Spinal cord (tissue), 10 donors: ENCODE results near the gene FTCDNL1. TPM values are rescaled to one million over a fixed set of nuclear protein-coding genes. Genes with fewer than 3 reads are reported as not detected.

Experiments
- DNase-seq, 6 donors: peaks; one replicate each; pipeline versions ENCODE4 v3.0.0 to v3.0.0-alpha.2; 2013 to 2015; ENCODE audit warnings: low spot score in 6 of 6, low read depth in 4 of 6
- H3K27ac ChIP-seq: one replicate; pipeline ENCODE4 v1.5.1; 2013; ENCODE audit warnings: low read depth, low read length, control low read depth
- H3K27me3 ChIP-seq: one replicate; pipeline ENCODE4 v1.6.1; 2013; ENCODE audit warnings: low read length; ENCODE audit not compliant: control insufficient read depth, insufficient read depth
- H3K36me3 ChIP-seq: one replicate; pipeline ENCODE4 v1.6.1; 2013; ENCODE audit warnings: low read length; ENCODE audit not compliant: control insufficient read depth, insufficient read depth
- H3K4me1 ChIP-seq: one replicate; pipeline ENCODE4 v1.6.1; 2013; ENCODE audit warnings: low read length; ENCODE audit not compliant: control insufficient read depth, insufficient read depth
- H3K4me3 ChIP-seq: one replicate; pipeline ENCODE4 v1.5.1; 2013; ENCODE audit warnings: low read depth, low read length, control low read depth
- H3K9me3 ChIP-seq: one replicate; pipeline ENCODE4 v1.6.1; 2013; ENCODE audit warnings: low read length; ENCODE audit not compliant: control insufficient read depth, insufficient read depth
- WGBS: methylation state at CpG from one replicate; pipeline ENCODE4 v1.1.5; 2013; ENCODE audit warnings: missing lambda C conversion rate; ENCODE audit not compliant: insufficient coverage; 5-methylcytosine and 5-hydroxymethylcytosine counted together
- polyA plus RNA-seq, 2 donors: library from polyadenylated mRNA; unstranded; fragments of 120-200 nt; gene quantifications; one replicate each; pipeline ENCODE4 v1.2.1, GENCODE V29; 2013; ENCODE audit not compliant: insufficient read length in 2 of 2
- total RNA-seq, 2 donors: library from RNA; depleted of rRNA in 1 of 2; stranded (reverse); fragments of 120-200 nt in 1 of 2; fragments of >200 nt in 1 of 2; gene quantifications; one replicate each; pipeline versions ENCODE4 v1.2.3 to v1.2.4, GENCODE V29; 2013 to 2014
- donor health status: healthy.

FTCDNL1 gene
- total and polyA plus RNA-seq, 4 donors: 2.2 to 6.1 (median 3.6) TPM

- peaks cover 3% of the 10 kb centered on the region for H3K9me3 ChIP-seq
- DNase-seq: no peak
- no peak overlapping the region for H3K27ac ChIP-seq
- no peak overlapping the region for H3K4me3 ChIP-seq
- no CpG with 5 or more reads among the region's 1 CpG for WGBS
- no peaks in the 10 kb centered on the region for H3K4me1 ChIP-seq
- H3K27me3 ChIP-seq: no peaks in the 10 kb centered on the region
- H3K36me3 ChIP-seq: no peaks in the 10 kb centered on the region
These were observed 73.7 kb downstream of the FTCDNL1 start for GRCh38 chr2:199777315-199777714.

GRCh38 chr2:199775267-199775666, 75.7 kb downstream of the FTCDNL1 start:
- Histone ChIP-seq H3K36me3 (no peaks in the 10 kb centered on the region), H3K27me3 (no peaks in the 10 kb centered on the region), H3K4me3 (no peak overlapping the region), H3K27ac (no peak overlapping the region), H3K4me1 (no peaks in the 10 kb centered on the region), H3K9me3 (peaks cover 3% of the 10 kb centered on the region)
- no peak for DNase-seq
- WGBS: 93% methylated on average over 3 of the region's 3 CpGs

- no peak overlapping the region for H3K4me3 ChIP-seq
- peaks cover 1% of the 10 kb centered on the region for H3K9me3 ChIP-seq
- DNase-seq: no peak
- H3K36me3 ChIP-seq: no peaks in the 10 kb centered on the region
- 93% methylated on average over 5 of the region's 12 CpGs for WGBS
- no peaks in the 10 kb centered on the region for H3K4me1 ChIP-seq
- no peak overlapping the region for H3K27ac ChIP-seq
- no peaks in the 10 kb centered on the region for H3K27me3 ChIP-seq
These were observed 78.7 kb downstream of the FTCDNL1 start for GRCh38 chr2:199772035-199772976.

GRCh38 chr2:199770716-199771115, 80.3 kb downstream of the FTCDNL1 start:
- Histone ChIP-seq H3K4me3 (no peak overlapping the region), H3K9me3 (peaks cover 1% of the 10 kb centered on the region), H3K36me3 (no peaks in the 10 kb centered on the region), H3K27ac (no peak overlapping the region), H3K4me1 (no peaks in the 10 kb centered on the region), H3K27me3 (no peaks in the 10 kb centered on the region)
- peak in 2 of 6 donors; percentile 14 to 58 for DNase-seq
- WGBS: 57% methylated on average over 2 of the region's 2 CpGs

GRCh38 chr2:199765646-199766045, 85.3 kb downstream of the FTCDNL1 start:
- H3K27ac ChIP-seq: no peak overlapping the region
- no peak for DNase-seq
- no peaks in the 10 kb centered on the region for H3K9me3 ChIP-seq
- 79% methylated on average over 4 of the region's 5 CpGs for WGBS
- no peaks in the 10 kb centered on the region for H3K36me3 ChIP-seq
- no peak overlapping the region for H3K4me3 ChIP-seq
- H3K27me3 ChIP-seq: no peaks in the 10 kb centered on the region
- no peaks in the 10 kb centered on the region for H3K4me1 ChIP-seq

GRCh38 chr2:199764273-199764800, 86.7 kb downstream of the FTCDNL1 start:
- Histone ChIP-seq H3K9me3 (no peaks in the 10 kb centered on the region), H3K36me3 (no peaks in the 10 kb centered on the region), H3K4me3 (no peak overlapping the region), H3K4me1 (no peaks in the 10 kb centered on the region), H3K27ac (no peak overlapping the region), H3K27me3 (no peaks in the 10 kb centered on the region)
- 92% methylated on average over 6 of the region's 7 CpGs for WGBS
- no peak for DNase-seq

- Histone ChIP-seq H3K27ac (no peak overlapping the region), H3K4me3 (no peak overlapping the region), H3K9me3 (no peaks in the 10 kb centered on the region), H3K27me3 (no peaks in the 10 kb centered on the region), H3K4me1 (no peaks in the 10 kb centered on the region), H3K36me3 (no peaks in the 10 kb centered on the region)
- no peak for DNase-seq
- WGBS: 55% methylated on average over 2 of the region's 4 CpGs
These were observed 88.0 kb downstream of the FTCDNL1 start for GRCh38 chr2:199762963-199763362.

GRCh38 chr2:199760574-199760973, 90.4 kb downstream of the FTCDNL1 start:
- Histone ChIP-seq H3K36me3 (no peaks in the 10 kb centered on the region), H3K27me3 (no peaks in the 10 kb centered on the region), H3K4me3 (no peak overlapping the region), H3K27ac (no peak overlapping the region), H3K4me1 (no peaks in the 10 kb centered on the region), H3K9me3 (no peaks in the 10 kb centered on the region)
- 100% methylated on average over 2 of the region's 3 CpGs for WGBS
- DNase-seq: no peak

GRCh38 chr2:199757233-199757870, 93.6 kb downstream of the FTCDNL1 start:
- peak; percentile 64 to 97 (median 88) for DNase-seq
- Histone ChIP-seq H3K9me3 (no peaks in the 10 kb centered on the region), H3K27ac (no peak overlapping the region), H3K4me3 (no peak overlapping the region), H3K4me1 (no peaks in the 10 kb centered on the region), H3K27me3 (no peaks in the 10 kb centered on the region), H3K36me3 (no peaks in the 10 kb centered on the region)
- 31% methylated on average over 2 of the region's 3 CpGs for WGBS
